Urothelium cell line (cell line): Measurements from ENCODE around the gene EIF2B2.
A peak's percentile ranks its signal among the peaks of the same experiment; 100 is the strongest.

Source experiments
- DNase-seq: peaks from one replicate; pipeline ENCODE4 v3.0.0; 2011; ENCODE audit warnings: low spot score, mixed read lengths
- FAIRE-seq: peaks from 2 replicates; lab custom pipeline; 2011; peaks lifted over from hg19 to GRCh38; lab: Jason Lieb, UNC

EIF2B2 gene

GRCh38 chr14:75040507-75040906 lies 37.8 kb downstream of the EIF2B2 start:
- DNase-seq = no peak
- no peak for FAIRE-seq

- DNase-seq (no peak), FAIRE-seq (no peak)
These were observed 38.2 kb downstream of the EIF2B2 start for GRCh38 chr14:75040959-75041358.

- DNase-seq (peak; percentile 36), FAIRE-seq (no peak)
These were observed 38.9 kb downstream of the EIF2B2 start for GRCh38 chr14:75041613-75042012.

GRCh38 chr14:75042035-75042434 lies 39.3 kb downstream of the EIF2B2 start:
- DNase-seq (no peak), FAIRE-seq (no peak)

- no peak for DNase-seq
- FAIRE-seq = no peak
These were observed 41.6 kb downstream of the EIF2B2 start for GRCh38 chr14:75044322-75044721.

GRCh38 chr14:75044752-75045151 lies 42.0 kb downstream of the EIF2B2 start:
- DNase-seq (no peak), FAIRE-seq (no peak)

- FAIRE-seq = no peak
These were observed 43.6 kb downstream of the EIF2B2 start for GRCh38 chr14:75046275-75046674.

GRCh38 chr14:75046899-75047298 lies 44.2 kb downstream of the EIF2B2 start:
- FAIRE-seq (no peak), DNase-seq (no peak)

More at GRCh38 chr14:75046275-75046674, 43.6 kb downstream of the EIF2B2 start:
- no peak for DNase-seq

GRCh38 chr14:75047506-75047905 lies 44.8 kb downstream of the EIF2B2 start:
- DNase-seq = no peak
- FAIRE-seq = no peak

GRCh38 chr14:75048101-75048500 lies 45.4 kb downstream of the EIF2B2 start:
- DNase-seq (no peak), FAIRE-seq (no peak)

- DNase-seq (no peak), FAIRE-seq (no peak)
These were observed 46.4 kb downstream of the EIF2B2 start for GRCh38 chr14:75049136-75049535.

GRCh38 chr14:75049731-75050201 lies 47.0 kb downstream of the EIF2B2 start:
- no peak for DNase-seq
- no peak for FAIRE-seq

GRCh38 chr14:75050852-75051555 lies 48.3 kb downstream of the EIF2B2 start, which contains the start of gene MLH3:
TSS of gene MLH3 (minus strand) at chr14:75051467. CDS start at chr14:75049655, 1,812 bp downstream.
- DNase-seq (peak; percentile 96), FAIRE-seq (peak; percentile 30)

GRCh38 chr14:75051556-75051899 lies 48.8 kb downstream of the EIF2B2 start:
- FAIRE-seq = no peak
- no peak for DNase-seq

GRCh38 chr14:75053396-75054291 lies 50.9 kb downstream of the EIF2B2 start:
- DNase-seq = no peak
- no peak for FAIRE-seq

GRCh38 chr14:75054421-75054820 lies 51.7 kb downstream of the EIF2B2 start:
- no peak for FAIRE-seq
- DNase-seq = no peak

GRCh38 chr14:75059642-75060041 lies 56.9 kb downstream of the EIF2B2 start:
- DNase-seq = no peak
- FAIRE-seq = no peak

GRCh38 chr14:75060420-75060819 lies 57.7 kb downstream of the EIF2B2 start:
- DNase-seq (no peak), FAIRE-seq (no peak)
